ENCODE measurements around the gene UBR3.

DNA sequence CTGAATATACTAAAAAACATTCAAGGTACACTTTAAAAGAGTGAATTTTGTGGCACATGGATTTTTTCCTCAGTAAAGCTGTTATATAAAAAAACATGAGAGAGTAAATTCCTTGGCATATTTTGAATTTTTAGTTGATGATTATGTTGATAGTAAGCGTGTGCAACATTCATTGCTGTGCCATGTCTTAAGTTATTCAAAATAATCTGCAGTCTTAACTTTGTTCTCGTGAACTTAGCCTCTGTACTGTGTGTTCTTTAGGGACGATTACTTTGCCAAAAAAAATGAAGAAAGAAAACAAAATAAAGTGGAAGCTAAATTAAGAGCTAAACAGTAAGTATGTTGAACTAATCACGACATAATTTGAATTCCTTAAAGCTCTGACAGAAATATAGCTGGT is 19.0 kb upstream of the UBR3 start:
- TF ChIP-seq, protein P1, sequence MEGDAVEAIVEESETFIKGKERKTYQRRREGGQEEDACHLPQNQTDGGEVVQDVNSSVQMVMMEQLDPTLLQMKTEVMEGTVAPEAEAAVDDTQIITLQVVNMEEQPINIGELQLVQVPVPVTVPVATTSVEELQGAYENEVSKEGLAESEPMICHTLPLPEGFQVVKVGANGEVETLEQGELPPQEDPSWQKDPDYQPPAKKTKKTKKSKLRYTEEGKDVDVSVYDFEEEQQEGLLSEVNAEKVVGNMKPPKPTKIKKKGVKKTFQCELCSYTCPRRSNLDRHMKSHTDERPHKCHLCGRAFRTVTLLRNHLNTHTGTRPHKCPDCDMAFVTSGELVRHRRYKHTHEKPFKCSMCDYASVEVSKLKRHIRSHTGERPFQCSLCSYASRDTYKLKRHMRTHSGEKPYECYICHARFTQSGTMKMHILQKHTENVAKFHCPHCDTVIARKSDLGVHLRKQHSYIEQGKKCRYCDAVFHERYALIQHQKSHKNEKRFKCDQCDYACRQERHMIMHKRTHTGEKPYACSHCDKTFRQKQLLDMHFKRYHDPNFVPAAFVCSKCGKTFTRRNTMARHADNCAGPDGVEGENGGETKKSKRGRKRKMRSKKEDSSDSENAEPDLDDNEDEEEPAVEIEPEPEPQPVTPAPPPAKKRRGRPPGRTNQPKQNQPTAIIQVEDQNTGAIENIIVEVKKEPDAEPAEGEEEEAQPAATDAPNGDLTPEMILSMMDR (conservative IDR thresholded peaks at IDR 0.05; ENCODE audit: low read depth, low read length) = no peak
- TF ChIP-seq MAZ (IDR thresholded peaks at IDR 0.05; ENCODE audit: borderline replicate concordance, low read depth, low read length) (no peak), RAD21 (IDR thresholded peaks at IDR 0.05; ENCODE audit: low read length) (no peak), POLR2A (IDR thresholded peaks at IDR 0.05; ENCODE audit: low read depth, low read length) (no peak), SMC3 (IDR thresholded peaks at IDR 0.05; ENCODE audit: low read depth, low read length) (no peak), CEBPB (IDR thresholded peaks at IDR 0.05; ENCODE audit: low read depth, low read length) (peak; percentile 37; the same call in 1 of the 2 replicates), RFX5 (IDR thresholded peaks at IDR 0.05; ENCODE audit: low read depth, low read length) (no peak), RCOR1 (IDR thresholded peaks at IDR 0.05; ENCODE audit: insufficient replicate concordance, low read length) (no peak), MAFK (IDR thresholded peaks at IDR 0.05; ENCODE audit: low read depth, low read length) (no peak), CHD1 (IDR thresholded peaks at IDR 0.05; ENCODE audit: low read depth, low read length) (no peak), BHLHE40 (IDR thresholded peaks at IDR 0.05; ENCODE audit: low read depth, low read length) (no peak)
- TF ChIP-seq, protein P2, sequence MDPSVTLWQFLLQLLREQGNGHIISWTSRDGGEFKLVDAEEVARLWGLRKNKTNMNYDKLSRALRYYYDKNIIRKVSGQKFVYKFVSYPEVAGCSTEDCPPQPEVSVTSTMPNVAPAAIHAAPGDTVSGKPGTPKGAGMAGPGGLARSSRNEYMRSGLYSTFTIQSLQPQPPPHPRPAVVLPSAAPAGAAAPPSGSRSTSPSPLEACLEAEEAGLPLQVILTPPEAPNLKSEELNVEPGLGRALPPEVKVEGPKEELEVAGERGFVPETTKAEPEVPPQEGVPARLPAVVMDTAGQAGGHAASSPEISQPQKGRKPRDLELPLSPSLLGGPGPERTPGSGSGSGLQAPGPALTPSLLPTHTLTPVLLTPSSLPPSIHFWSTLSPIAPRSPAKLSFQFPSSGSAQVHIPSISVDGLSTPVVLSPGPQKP (IDR thresholded peaks at IDR 0.05; ENCODE audit: borderline replicate concordance, low read depth, low read length) = no peak
- TF ChIP-seq, protein P3, sequence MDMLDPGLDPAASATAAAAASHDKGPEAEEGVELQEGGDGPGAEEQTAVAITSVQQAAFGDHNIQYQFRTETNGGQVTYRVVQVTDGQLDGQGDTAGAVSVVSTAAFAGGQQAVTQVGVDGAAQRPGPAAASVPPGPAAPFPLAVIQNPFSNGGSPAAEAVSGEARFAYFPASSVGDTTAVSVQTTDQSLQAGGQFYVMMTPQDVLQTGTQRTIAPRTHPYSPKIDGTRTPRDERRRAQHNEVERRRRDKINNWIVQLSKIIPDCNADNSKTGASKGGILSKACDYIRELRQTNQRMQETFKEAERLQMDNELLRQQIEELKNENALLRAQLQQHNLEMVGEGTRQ (IDR thresholded peaks at IDR 0.05; ENCODE audit: low read depth, low read length) = no peak
